ENCODE measurements around the gene CLEC18A.
"Not testable (repeated sequence)": the region's sequence is repeated elsewhere in the genome, so short reads cannot be mapped to it uniquely, and the experiment has no call there.

Gene CLEC18A

GRCh38 chr16:69935740-69936139 is 15.4 kb upstream of the CLEC18A start:
- ATAC-seq (ENCODE audit: low read depth) (no peak), DNase-seq (ENCODE audit: low spot score in 2 of 2) (no peak)
- Mint-ChIP-seq H3K27me3 (no peaks in the 10 kb centered on the region), H3K4me1 (no peaks in the 10 kb centered on the region), H3K27ac (no peak overlapping the region), H3K9me3 (no peaks in the 10 kb centered on the region), H3K36me3 (peaks cover 35% of the 10 kb centered on the region), H3K4me3 (no peak overlapping the region)

DNA sequence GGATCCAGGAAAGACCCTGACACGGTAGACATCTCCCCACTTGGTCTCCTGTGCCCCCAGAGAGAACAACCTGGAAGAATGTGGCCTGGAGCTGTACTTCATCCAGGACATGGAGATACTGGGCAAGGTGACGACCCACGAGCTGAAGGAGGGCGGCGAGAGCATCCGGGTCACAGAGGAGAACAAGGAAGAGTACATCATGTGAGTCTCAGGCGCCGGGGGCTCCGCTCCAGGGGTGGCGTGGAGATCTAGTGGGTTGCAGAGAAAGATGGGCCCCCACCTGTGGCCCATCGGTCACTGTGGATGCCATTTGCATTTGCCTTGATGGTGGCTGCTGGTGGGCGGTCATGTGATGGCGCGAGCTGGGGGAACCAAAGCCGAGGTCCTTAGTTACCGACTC is 14.9 kb upstream of the CLEC18A start:
- ATAC-seq (ENCODE audit: low read depth) (no peak), DNase-seq (ENCODE audit: low spot score in 2 of 2) (no peak)
- Mint-ChIP-seq H3K4me3 (no peak overlapping the region), H3K27me3 (no peaks in the 10 kb centered on the region), H3K36me3 (peaks cover 37% of the 10 kb centered on the region), H3K4me1 (no peaks in the 10 kb centered on the region), H3K9me3 (no peaks in the 10 kb centered on the region), H3K27ac (no peak overlapping the region)

GRCh38 chr16:69936751-69937211 is 14.4 kb upstream of the CLEC18A start:
- H3K36me3 Mint-ChIP-seq = peaks cover 37% of the 10 kb centered on the region
- ATAC-seq (ENCODE audit: low read depth) (no peak), DNase-seq (ENCODE audit: low spot score in 2 of 2) (no peak)
- no peaks in the 10 kb centered on the region for H3K9me3 Mint-ChIP-seq
- H3K4me3 Mint-ChIP-seq = no peak overlapping the region
- H3K4me1 Mint-ChIP-seq = no peaks in the 10 kb centered on the region
- no peak overlapping the region for H3K27ac Mint-ChIP-seq
- H3K27me3 Mint-ChIP-seq = no peaks in the 10 kb centered on the region

DNA sequence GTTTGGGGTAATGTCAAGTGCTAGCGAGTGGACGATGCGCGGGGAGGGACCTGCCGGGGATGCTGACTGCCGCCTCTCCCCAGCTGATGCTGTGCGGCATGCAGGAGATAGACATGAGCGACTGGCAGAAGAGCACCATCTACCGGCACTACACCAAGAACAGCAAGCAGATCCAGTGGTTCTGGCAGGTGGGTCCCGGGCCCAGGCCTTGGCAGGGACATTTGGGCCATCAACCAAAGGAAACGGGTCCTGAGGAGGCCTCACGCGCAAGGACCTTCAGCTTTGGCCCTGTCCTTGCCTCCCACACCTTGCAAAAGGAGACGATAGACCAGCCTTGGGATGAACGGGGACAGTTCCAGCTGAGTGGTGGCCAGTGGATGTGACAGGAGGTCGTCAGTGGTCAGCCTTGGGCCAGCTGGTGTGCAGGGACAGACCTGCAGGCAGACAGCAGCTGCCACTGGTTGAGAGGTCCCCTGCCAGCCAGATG is 13.6 kb upstream of the CLEC18A start:
- Mint-ChIP-seq H3K4me1 (no peaks in the 10 kb centered on the region), H3K36me3 (peaks cover 37% of the 10 kb centered on the region), H3K27ac (no peak overlapping the region), H3K27me3 (no peaks in the 10 kb centered on the region), H3K9me3 (no peaks in the 10 kb centered on the region), H3K4me3 (no peak overlapping the region)
- ATAC-seq (ENCODE audit: low read depth) (no peak), DNase-seq (ENCODE audit: low spot score in 2 of 2) (no peak)

DNA sequence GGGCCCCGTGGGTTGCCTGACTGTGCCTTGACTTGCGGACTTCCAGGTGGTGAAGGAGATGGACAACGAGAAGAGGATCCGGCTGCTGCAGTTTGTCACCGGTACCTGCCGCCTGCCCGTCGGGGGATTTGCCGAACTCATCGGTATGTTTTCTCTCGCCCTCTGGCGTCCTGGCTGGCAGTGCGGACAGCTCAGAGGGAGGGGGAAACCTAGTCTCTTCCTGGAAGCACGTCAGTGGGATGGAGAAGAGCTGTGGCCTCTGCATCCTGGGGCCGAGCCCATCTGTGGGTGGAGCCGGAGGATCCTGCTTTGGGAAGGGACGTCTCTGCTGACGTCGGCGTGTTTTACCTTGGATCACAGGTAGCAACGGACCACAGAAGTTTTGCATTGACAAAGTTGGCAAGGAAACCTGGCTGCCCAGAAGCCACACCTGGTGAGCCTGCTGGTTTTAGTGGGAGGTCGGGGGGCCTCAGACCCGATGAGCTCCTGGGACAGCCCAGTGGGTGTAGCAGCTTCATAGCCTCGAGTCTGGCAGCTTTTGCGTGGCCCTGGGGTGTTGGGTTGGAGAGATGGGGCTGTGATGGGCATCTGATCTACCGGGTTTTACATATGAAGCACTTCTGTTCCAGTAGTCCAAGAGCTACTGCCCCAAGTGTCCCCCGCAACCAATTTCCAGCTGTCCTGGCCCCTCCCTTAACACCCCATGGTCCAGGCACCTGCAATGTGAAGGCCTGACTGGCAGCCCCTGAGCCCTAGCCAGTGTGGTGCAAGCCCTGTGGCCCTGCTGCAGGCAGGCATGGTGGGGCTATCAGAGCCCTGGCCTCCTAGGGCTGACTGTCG is 11.9 kb upstream of the CLEC18A start:
- H3K27me3 Mint-ChIP-seq = no peaks in the 10 kb centered on the region
- H3K4me1 Mint-ChIP-seq = no peaks in the 10 kb centered on the region
- no peak overlapping the region for H3K27ac Mint-ChIP-seq
- H3K9me3 Mint-ChIP-seq = no peaks in the 10 kb centered on the region
- no peak overlapping the region for H3K4me3 Mint-ChIP-seq
- DNase-seq (ENCODE audit: low spot score in 2 of 2) (no peak), ATAC-seq (ENCODE audit: low read depth) (no peak)
- peaks cover 28% of the 10 kb centered on the region for H3K36me3 Mint-ChIP-seq

DNA sequence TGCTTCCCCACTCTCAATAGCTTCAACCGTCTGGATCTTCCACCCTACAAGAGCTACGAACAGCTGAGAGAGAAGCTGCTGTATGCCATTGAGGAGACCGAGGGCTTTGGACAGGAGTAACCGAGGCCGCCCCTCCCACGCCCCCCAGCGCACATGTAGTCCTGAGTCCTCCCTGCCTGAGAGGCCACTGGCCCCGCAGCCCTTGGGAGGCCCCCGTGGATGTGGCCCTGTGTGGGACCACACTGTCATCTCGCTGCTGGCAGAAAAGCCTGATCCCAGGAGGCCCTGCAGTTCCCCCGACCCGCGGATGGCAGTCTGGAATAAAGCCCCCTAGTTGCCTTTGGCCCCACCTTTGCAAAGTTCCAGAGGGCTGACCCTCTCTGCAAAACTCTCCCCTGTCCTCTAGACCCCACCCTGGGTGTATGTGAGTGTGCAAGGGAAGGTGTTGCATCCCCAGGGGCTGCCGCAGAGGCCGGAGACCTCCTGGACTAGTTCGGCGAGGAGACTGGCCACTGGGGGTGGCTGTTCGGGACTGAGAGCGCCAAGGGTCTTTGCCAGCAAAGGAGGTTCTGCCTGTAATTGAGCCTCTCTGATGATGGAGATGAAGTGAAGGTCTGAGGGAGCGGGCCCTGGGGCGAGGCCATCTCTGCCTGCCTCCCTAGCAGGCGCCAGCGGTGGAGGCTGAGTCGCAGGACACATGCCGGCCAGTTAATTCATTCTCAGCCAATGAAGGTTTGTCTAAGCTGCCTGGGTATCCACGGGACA is 11.1 kb upstream of the CLEC18A start:
- ATAC-seq (ENCODE audit: low read depth) (no peak), DNase-seq (ENCODE audit: low spot score in 2 of 2) (no peak)
- Mint-ChIP-seq H3K27me3 (no peaks in the 10 kb centered on the region), H3K9me3 (no peaks in the 10 kb centered on the region), H3K4me1 (no peaks in the 10 kb centered on the region), H3K4me3 (no peak overlapping the region), H3K27ac (no peak overlapping the region), H3K36me3 (peaks cover 26% of the 10 kb centered on the region)

GRCh38 chr16:69940676-69941075 is 10.5 kb upstream of the CLEC18A start:
- Mint-ChIP-seq H3K36me3 (peaks cover 26% of the 10 kb centered on the region), H3K27me3 (no peaks in the 10 kb centered on the region), H3K4me1 (no peaks in the 10 kb centered on the region), H3K9me3 (no peaks in the 10 kb centered on the region), H3K4me3 (no peak overlapping the region), H3K27ac (no peak overlapping the region)
- no peak for DNase-seq (ENCODE audit: low spot score in 2 of 2)
- no peak for ATAC-seq (ENCODE audit: low read depth)

DNA sequence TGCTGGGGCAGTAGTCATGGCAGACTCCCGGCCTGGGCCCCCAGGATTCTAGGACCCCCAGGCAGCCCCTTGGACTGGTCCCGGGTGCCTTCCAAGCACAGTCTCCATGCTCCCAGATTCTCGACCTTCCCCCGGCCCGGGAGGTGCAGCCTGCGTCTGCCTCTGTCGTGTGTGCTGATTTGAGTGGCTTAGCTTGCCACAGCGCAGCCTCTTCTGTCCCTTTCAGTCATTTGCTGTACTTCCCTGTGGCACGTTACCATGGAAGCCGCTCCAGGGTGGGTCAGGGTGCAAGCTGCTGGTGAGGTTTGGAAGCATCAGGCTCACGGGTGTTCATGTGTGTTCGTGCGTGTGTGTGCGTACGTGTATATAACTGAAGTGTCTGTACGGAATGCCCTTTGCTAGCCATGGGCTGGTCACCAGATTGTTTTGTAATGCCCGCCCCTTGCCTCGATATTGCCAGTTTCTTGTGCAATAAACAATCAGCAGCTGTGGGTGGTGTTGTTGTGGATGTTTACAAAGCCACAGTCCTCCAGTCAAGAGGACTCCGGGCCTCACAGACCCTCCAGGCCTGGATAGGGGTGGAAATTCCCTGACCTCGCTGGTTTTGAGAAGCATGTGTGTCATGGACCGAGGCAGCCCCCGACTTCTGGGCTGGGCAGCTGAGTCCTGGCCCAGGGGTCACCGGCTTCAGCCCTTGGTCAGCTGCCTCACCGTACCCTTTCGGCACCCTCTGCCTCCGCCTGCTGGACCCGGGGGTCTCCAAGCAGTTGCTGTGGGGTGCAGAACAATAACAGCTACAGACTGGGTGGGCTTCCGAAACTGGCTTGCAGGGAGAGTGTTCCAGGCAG is 9.7 kb upstream of the CLEC18A start:
- H3K9me3 Mint-ChIP-seq = no peaks in the 10 kb centered on the region
- H3K4me3 Mint-ChIP-seq = no peak overlapping the region
- H3K27me3 Mint-ChIP-seq = no peaks in the 10 kb centered on the region
- ATAC-seq (ENCODE audit: low read depth) (no peak), DNase-seq (ENCODE audit: low spot score in 2 of 2) (no peak)
- H3K4me1 Mint-ChIP-seq = no peaks in the 10 kb centered on the region
- no peak overlapping the region for H3K27ac Mint-ChIP-seq
- H3K36me3 Mint-ChIP-seq = peaks cover 18% of the 10 kb centered on the region

DNA sequence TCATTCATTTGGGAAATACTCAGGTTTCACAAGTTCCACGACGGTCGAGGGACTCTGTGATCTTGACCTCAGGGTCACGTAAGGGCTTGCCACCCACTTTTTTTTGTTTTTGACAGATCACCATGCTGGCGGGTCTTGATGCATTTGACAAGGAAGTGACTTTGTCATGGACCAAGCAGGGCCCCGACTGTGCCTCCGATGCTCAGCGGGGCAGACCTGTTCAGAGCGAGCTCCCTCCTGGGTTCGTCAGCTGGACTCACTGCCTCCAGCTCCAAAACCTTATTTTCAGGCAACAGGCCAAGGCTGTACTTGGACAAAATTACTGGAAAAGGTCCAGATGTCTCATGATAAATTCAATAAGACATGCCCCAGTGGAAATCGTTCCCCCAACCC is 9.0 kb upstream of the CLEC18A start:
- Mint-ChIP-seq H3K4me1 (no peaks in the 10 kb centered on the region), H3K27me3 (no peaks in the 10 kb centered on the region), H3K4me3 (no peak overlapping the region), H3K27ac (no peak overlapping the region), H3K9me3 (no peaks in the 10 kb centered on the region), H3K36me3 (peaks cover 18% of the 10 kb centered on the region)
- ATAC-seq (ENCODE audit: low read depth) = no peak
- no peak for DNase-seq (ENCODE audit: low spot score in 2 of 2)

DNA sequence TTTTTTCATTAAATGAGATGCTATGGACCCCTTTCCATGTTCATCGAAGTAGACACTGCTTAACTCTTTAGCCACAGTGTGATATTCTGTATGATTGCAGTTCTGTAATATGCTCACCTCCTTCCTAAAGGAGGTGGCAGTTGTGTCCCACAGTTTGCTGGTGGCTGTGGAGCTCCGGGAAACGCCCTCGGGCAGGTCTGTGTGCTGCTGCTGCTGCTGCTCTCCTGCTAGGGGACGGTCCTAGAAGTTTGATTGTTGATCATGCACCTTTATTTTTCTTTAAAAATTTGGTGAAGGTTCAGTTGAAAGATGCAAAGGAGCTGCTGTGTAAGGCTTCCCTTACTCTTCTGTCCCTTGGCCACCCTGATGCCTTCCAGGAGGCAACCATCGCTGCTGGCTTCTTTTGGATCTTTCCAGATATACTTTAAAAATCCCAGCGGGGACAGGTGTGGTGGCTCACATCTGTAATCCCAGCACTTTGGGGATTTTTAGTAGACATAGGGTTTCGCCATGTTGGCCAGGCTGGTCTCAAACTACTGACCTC is 8.4 kb upstream of the CLEC18A start:
- H3K4me1 Mint-ChIP-seq = no peaks in the 10 kb centered on the region
- no peaks in the 10 kb centered on the region for H3K27me3 Mint-ChIP-seq
- no peak overlapping the region for H3K4me3 Mint-ChIP-seq
- ATAC-seq (ENCODE audit: low read depth) = no peak
- H3K9me3 Mint-ChIP-seq = no peaks in the 10 kb centered on the region
- H3K36me3 Mint-ChIP-seq = peaks cover 14% of the 10 kb centered on the region
- H3K27ac Mint-ChIP-seq = no peak overlapping the region
- DNase-seq (ENCODE audit: low spot score in 2 of 2) = no peak

- not testable (repeated sequence) for DNase-seq (ENCODE audit: low spot score in 2 of 2); H3K27me3 Mint-ChIP-seq; H3K9me3 Mint-ChIP-seq; ATAC-seq (ENCODE audit: low read depth); H3K27ac Mint-ChIP-seq; H3K4me1 Mint-ChIP-seq; H3K4me3 Mint-ChIP-seq
- H3K36me3 Mint-ChIP-seq = peaks cover 14% of the 10 kb centered on the region
Observed at GRCh38 chr16:69943241-69944036, 7.7 kb upstream of the CLEC18A start.

- H3K9me3 Mint-ChIP-seq; H3K4me1 Mint-ChIP-seq; ATAC-seq (ENCODE audit: low read depth); H3K36me3 Mint-ChIP-seq; H3K27ac Mint-ChIP-seq; DNase-seq (ENCODE audit: low spot score in 2 of 2); H3K4me3 Mint-ChIP-seq; H3K27me3 Mint-ChIP-seq: not testable (repeated sequence)
Observed at GRCh38 chr16:69950411-69950810, 723 bp upstream of the CLEC18A start.

DNA sequence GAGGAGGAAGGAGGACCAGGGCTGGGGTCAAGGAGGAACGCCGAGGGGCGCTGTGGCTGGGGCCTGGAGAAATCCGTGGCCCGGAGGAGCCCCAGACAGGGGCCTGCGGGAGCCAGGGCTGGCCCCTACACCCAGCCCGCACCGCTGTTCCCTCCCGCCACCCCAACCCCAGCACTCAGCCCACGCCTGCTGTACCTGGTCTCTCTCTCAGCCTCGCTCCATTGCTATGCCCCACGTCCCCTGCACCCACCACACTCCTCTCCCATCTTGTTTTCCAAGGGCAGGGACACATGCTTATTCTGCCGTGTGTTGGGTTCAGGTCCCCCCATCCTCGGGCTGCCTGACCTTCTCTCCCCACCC is 518 bp downstream of the CLEC18A start:
- not testable (repeated sequence) for H3K36me3 Mint-ChIP-seq; H3K4me3 Mint-ChIP-seq; ATAC-seq (ENCODE audit: low read depth); H3K4me1 Mint-ChIP-seq; H3K27ac Mint-ChIP-seq; H3K27me3 Mint-ChIP-seq; H3K9me3 Mint-ChIP-seq; DNase-seq (ENCODE audit: low spot score in 2 of 2)

Measured in memory B cell (primary cell).